ENCODE data around the gene CCL23.
A peak's percentile ranks its signal among the peaks of the same experiment; 100 is the strongest.

- TF ChIP-seq CTCF (IDR thresholded peaks at IDR 0.05) = no peak
- peak; percentile 23 for TF ChIP-seq POLR2A (IDR thresholded peaks at IDR 0.05)
Measured at GRCh38 chr17:35981246-35981645, 36.5 kb downstream of the CCL23 start, which contains the start of gene CCL16.
